CD4-positive, alpha-beta T cell treated with Interferon alpha-2 for 1 hour (primary cell): ENCODE measurements around the gene LASP1.
A peak's percentile ranks its signal among the peaks of the same experiment; 100 is the strongest.
"Not testable (repeated sequence)": the region's sequence is repeated elsewhere in the genome, so short reads cannot be mapped to it uniquely, and the experiment has no call there.

Experiments used
- DNase-seq, 2 donors: peaks; one replicate each; pipeline ENCODE4 v3.0.0-alpha.2; 2020 to 2022

Gene LASP1

GRCh38 chr17:38942696-38943334, 73.0 kb downstream of the LASP1 start:
- DNase-seq, result no peak

- no peak for DNase-seq
Observed at GRCh38 chr17:38943607-38944006, 73.7 kb downstream of the LASP1 start.

GRCh38 chr17:38947189-38947588, 77.3 kb downstream of the LASP1 start:
- no peak for DNase-seq

GRCh38 chr17:38953800-38954199, 83.9 kb downstream of the LASP1 start:
- DNase-seq, result not testable (repeated sequence)

- DNase-seq, result no peak
Observed at GRCh38 chr17:38958326-38958725, 88.5 kb downstream of the LASP1 start.

- no peak for DNase-seq
Observed at GRCh38 chr17:38958756-38959155, 88.9 kb downstream of the LASP1 start.

- no peak for DNase-seq
Observed at GRCh38 chr17:38959508-38959907, 89.7 kb downstream of the LASP1 start.

- DNase-seq, result peak in 1 of 2 donors; percentile 18
Observed at GRCh38 chr17:38960402-38960801, 90.5 kb downstream of the LASP1 start.

GRCh38 chr17:38961413-38961812, 91.6 kb downstream of the LASP1 start:
- DNase-seq, result no peak

- DNase-seq, result peak; percentile 87 to 89
Observed at GRCh38 chr17:38967290-38967738, 97.5 kb downstream of the LASP1 start, which contains the start of gene FBXO47. TSS of gene FBXO47 (minus strand) at chr17:38967403. CDS start at chr17:38963025, 4,378 bp downstream.

GRCh38 chr17:38969281-38969680, 99.4 kb downstream of the LASP1 start:
- no peak for DNase-seq

- DNase-seq, result no peak
Observed at GRCh38 chr17:38970128-38970527, 100.3 kb downstream of the LASP1 start.

GRCh38 chr17:38970804-38971203, 100.9 kb downstream of the LASP1 start:
- DNase-seq, result no peak
